H7 (cell line): ENCODE measurements around the gene EFNA2. TPM values are rescaled to one million over a fixed set of nuclear protein-coding genes. Genes with fewer than 3 reads are reported as not detected.
A peak's percentile ranks its signal among the peaks of the same experiment; 100 is the strongest.

Experiments used
- DNase-seq: peaks from one replicate; pipeline ENCODE4 v3.0.0; 2012
- H3K27me3 ChIP-seq: 2 replicates; pipeline ENCODE4 v1.6.0; 2011; ENCODE audit warnings: mild to moderate bottlenecking, low read length; ENCODE audit not compliant: control insufficient read depth, insufficient read depth
- H3K36me3 ChIP-seq: replicated peaks from 2 replicates; pipeline ENCODE4 v1.5.1; 2011; ENCODE audit warnings: low read length; ENCODE audit not compliant: control insufficient read depth, insufficient read depth
- H3K4me3 ChIP-seq: 2 replicates; pipeline ENCODE4 v1.5.1; 2011; ENCODE audit warnings: low read depth, mild to moderate bottlenecking, control low read depth, low read length, moderate library complexity; ENCODE audit not compliant: insufficient read depth
- total RNA-seq: library from RNA; depleted of rRNA; stranded (reverse); fragments of >200 nt; shearing (Covaris generic); gene quantifications from 2 replicates; pipeline ENCODE4 v1.2.3, GENCODE V29; 2014

The EFNA2 gene
- total RNA-seq, 1 experiment from 2014 or later: 20.2 TPM

DNA sequence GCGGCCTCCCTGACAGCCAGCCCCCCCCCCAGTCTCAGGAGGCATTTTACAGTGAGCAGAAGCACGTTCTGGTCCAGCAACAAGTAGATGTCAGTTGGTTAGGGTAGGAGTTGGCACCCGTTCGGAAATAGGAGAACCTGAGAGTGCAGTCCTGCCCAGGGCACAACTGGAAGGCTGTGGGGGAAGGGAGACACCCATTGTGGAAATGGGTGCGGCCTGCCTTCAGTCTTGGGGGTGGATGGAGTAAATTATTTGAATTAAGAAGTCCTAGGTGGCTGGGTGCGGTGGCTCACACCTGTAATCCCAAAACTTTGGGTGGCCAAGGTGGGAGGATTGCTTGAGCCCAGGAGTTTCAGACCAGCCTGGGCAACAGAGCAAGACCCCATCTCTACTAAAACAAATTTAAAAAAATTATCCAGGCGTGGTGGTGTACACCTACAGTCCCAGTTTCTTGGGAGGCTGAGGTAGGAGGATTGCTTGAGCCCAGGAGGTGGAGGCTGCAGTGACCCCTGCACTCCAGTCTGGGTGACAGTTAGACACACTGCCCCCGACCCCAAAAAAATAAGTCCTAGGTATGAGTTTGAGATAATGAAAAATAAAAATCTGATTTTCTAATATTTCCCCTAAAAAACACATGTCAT, 15.3 kb upstream of the EFNA2 start:
- Histone ChIP-seq H3K36me3 (peaks cover 32% of the 10 kb centered on the region), H3K27me3 (peaks cover 3% of the 10 kb centered on the region), H3K4me3 (peak overlapping the region; percentile 85)
- no peak for DNase-seq

GRCh38 chr19:1270854-1271527, 14.7 kb upstream of the EFNA2 start:
- DNase-seq: no peak
- H3K36me3 ChIP-seq: peaks cover 32% of the 10 kb centered on the region
- H3K4me3 ChIP-seq: no peak overlapping the region
- peaks cover 3% of the 10 kb centered on the region for H3K27me3 ChIP-seq

DNA sequence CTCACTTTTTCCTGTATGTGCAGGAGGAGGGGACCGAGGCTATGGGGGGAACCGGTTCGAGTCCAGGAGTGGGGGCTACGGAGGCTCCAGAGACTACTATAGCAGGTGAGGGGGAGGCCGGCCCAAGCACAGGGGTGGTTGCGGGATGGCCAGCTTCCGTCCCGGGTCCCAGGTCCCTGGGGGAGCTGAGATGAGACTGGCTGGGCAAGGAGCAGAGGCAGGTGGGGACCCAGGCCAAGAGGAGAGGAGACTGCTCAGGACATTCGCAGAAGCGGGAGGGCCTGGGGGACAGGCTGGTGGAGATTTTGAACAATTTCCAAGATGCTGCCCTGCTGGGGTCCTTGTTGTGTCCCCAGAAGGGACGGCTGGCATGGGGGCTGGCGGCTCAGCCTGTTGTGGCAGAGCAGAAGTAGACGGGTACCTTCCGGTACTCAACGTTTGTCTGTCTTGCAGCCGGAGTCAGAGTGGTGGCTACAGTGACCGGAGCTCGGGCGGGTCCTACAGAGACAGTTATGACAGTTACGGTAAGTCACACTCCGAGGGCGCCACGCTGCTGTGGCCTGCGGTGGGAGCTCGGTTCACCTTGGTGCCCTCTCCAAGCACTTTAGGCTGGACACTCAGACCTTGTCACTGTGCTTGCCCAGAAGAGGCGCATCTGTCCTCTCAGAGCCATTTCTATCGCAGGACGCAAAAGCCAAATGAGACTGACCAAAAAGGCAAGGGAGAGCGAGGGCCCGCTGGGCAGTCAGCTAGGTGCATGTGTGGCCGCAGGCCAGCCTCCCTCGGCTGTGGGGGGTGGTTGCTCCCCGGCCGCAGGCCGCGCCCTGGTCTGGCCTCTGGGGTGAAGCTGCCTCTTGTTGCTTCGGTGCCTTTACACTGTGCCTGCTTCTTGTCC, 13.9 kb upstream of the EFNA2 start:
- DNase-seq: no peak
- peaks cover 3% of the 10 kb centered on the region for H3K27me3 ChIP-seq
- no peak overlapping the region for H3K4me3 ChIP-seq
- H3K36me3 ChIP-seq: peaks cover 32% of the 10 kb centered on the region

- Histone ChIP-seq H3K36me3 (peaks cover 32% of the 10 kb centered on the region), H3K4me3 (no peak overlapping the region), H3K27me3 (no peaks in the 10 kb centered on the region; the same call in 1 of the 2 replicates)
- no peak for DNase-seq
Measured at GRCh38 chr19:1272423-1273262, 13.0 kb upstream of the EFNA2 start.

GRCh38 chr19:1273263-1274041, 12.2 kb upstream of the EFNA2 start:
- no peak overlapping the region for H3K4me3 ChIP-seq
- peaks cover 32% of the 10 kb centered on the region for H3K36me3 ChIP-seq
- DNase-seq: no peak
- H3K27me3 ChIP-seq: no peaks in the 10 kb centered on the region

GRCh38 chr19:1274081-1274851, 11.4 kb upstream of the EFNA2 start:
- Histone ChIP-seq H3K4me3 (peak overlapping the region; percentile 82), H3K36me3 (peaks cover 34% of the 10 kb centered on the region), H3K27me3 (no peaks in the 10 kb centered on the region)
- DNase-seq: peak; percentile 71

- DNase-seq: no peak
- Histone ChIP-seq H3K36me3 (peaks cover 34% of the 10 kb centered on the region), H3K27me3 (no peaks in the 10 kb centered on the region), H3K4me3 (peak overlapping the region; percentile 82)
Measured at GRCh38 chr19:1274852-1275259, 10.8 kb upstream of the EFNA2 start.

DNA sequence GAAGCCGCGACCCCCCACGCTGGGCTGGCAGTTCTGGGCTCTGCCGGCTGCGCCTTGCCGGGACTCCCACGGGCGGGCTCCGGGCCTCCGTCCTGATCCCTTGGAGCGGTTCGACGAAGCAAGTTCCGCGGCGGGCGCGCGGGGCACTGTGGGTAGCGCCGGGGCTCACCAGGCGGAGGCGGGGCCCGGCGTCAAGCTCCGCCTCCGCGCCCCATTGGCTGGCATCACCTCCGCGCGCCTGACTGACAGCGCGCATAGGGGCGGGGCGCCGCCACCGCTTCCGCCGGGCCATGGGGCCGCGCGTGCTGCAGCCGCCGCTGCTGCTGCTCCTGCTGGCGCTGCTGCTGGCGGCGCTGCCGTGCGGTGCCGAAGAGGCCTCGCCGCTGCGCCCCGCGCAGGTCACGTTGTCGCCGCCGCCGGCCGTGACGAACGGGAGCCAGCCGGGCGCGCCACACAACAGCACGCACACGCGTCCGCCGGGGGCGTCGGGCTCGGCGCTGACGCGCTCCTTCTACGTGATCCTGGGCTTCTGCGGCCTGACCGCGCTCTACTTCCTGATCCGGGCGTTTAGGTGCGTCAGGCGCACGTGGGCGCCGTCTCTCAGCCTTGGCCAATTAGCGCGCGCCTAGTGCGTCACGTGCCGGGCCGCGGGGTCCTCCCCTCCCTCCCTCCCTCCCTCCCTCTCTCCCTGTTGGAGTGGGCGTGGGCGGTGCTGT, 10.3 kb upstream of the EFNA2 start, which contains the start of gene FAM174C:
Gene FAM174C, plus strand, starts transcription at position 271 of the 716 bp plus-strand sequence. Its CDS starts 20 bp downstream, at position 291.
- Histone ChIP-seq H3K4me3 (peak within 1 kb of the TSS; percentile 82), H3K36me3 (peaks cover 34% of the 10 kb centered on the region), H3K27me3 (no peaks in the 10 kb centered on the region)
- peak; percentile 100 for DNase-seq

- DNase-seq: no peak
- H3K36me3 ChIP-seq: peaks cover 27% of the 10 kb centered on the region
- peak overlapping the region; percentile 82 for H3K4me3 ChIP-seq
- H3K27me3 ChIP-seq: no peaks in the 10 kb centered on the region
Measured at GRCh38 chr19:1275976-1276627, 9.6 kb upstream of the EFNA2 start.

DNA sequence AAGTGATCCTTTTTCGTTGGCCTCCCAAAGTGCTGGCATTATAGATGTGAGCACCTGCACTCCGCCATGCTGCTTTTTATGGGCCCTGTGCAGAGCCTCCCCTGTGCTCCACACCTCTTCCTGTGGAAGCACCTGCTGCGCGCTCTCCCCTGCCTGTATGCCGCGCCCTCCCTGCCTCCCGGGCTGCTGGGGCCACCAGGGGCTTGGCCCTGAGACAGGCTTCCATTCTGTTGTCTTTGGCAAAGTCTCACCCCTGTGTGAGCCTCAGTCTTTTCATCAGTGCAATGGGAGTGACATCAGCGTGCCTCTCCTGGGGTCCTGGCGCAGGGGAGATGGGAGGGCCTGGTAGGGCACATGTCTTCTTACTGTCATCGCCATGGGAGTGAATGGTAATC, 9.0 kb upstream of the EFNA2 start:
- H3K4me3 ChIP-seq: peak overlapping the region; percentile 82; the same call in 1 of the 2 replicates
- no peak for DNase-seq
- H3K36me3 ChIP-seq: peaks cover 24% of the 10 kb centered on the region
- no peaks in the 10 kb centered on the region for H3K27me3 ChIP-seq

DNA sequence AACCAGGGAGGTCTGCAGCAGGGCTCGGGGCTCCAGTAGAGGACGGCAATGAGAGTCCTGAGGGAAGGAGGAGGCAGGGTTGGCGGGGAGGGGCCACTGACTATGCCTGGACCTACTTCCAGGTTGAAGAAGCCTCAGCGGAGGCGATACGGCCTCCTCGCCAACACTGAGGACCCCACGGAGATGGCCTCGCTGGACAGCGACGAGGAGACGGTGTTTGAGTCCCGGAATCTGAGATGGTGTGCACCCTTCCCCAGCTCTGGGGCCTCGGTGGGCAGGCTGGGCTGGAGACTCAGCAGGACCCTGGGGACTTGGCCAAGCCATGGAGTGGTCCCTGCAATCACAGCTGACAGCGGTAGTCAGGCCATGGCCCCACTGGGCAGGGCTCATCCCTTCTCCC, 8.6 kb upstream of the EFNA2 start:
- H3K27me3 ChIP-seq: no peaks in the 10 kb centered on the region
- DNase-seq: no peak
- H3K4me3 ChIP-seq: no peak overlapping the region
- peaks cover 19% of the 10 kb centered on the region for H3K36me3 ChIP-seq

- no peak for DNase-seq
- H3K27me3 ChIP-seq: no peaks in the 10 kb centered on the region
- H3K4me3 ChIP-seq: no peak overlapping the region
- H3K36me3 ChIP-seq: peaks cover 12% of the 10 kb centered on the region
Measured at GRCh38 chr19:1278074-1278473, 7.6 kb upstream of the EFNA2 start.
